CD4-positive, alpha-beta T cell treated with Interleukin-4 for 4 hours (primary cell): ENCODE measurements around the gene CIAO2B.
"Not testable (repeated sequence)": the region's sequence is repeated elsewhere in the genome, so short reads cannot be mapped to it uniquely, and the experiment has no call there.

Experiments used
- DNase-seq: peaks from one replicate; pipeline ENCODE4 v3.0.0-alpha.2; 2020

Gene CIAO2B

DNA sequence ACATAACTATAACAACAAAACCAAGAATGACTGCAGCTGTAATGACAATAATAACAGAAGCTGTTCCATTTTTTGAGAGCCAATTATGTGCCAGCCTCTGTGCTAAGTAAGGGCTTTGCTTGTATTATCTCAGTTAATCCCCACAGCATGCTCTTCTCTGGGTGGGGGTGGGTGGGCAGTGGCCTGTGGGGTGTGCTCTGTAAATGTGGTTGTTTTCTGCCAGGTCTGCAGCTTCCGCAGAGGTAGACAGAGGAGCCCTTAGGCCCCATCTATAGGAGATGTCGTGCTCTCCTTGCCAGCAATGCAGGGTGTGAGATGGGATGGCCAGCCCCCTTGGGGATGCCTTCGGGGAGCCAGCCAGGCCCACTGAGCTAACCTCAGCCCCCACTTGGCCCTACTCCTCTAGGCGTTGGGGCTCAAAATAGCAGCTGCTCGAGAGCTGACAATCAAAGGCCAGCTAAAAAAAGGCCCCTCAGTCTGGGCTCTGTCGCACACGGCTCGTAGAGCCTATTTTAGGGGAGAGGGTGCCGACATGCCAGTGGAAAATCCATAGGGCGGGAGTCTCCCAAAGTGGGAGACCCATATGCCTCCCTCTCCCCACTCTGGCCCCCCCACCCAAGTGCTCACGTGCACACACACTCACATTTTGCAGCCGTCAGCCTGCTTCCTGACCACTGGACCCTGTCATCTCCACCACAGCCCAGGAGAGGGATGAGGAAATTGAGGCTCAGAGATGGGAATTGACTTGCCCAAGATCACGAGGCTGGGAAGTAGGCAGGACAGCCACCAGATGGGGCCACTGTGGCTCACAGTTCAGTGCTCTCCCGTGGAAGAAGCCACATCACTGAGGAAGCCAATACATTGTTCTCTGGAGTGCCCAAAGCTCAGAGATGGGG, 31.3 kb downstream of the CIAO2B start:
- no peak for DNase-seq

DNA sequence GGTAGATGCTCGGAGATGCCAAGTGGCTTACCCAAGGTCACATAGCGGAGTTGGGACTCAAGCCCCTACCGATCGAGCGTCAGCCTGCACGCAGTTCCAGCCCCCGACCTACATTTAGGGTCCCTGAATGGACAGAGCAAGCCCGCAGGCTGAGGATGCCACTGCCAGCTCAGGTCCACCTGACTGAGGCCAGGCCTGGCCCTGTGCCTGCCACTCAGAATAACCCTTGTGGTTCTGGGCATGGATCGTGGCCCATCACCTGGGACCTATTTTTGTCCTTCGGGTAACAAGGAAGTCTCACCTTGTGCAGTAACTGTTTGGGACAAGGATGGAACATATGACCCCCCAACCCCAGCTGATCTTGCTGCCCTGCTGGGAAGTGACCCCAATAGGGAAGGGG, 32.6 kb downstream of the CIAO2B start:
- DNase-seq: no peak

- DNase-seq: no peak
These were observed 33.3 kb downstream of the CIAO2B start for GRCh38 chr16:66900721-66901441.

DNA sequence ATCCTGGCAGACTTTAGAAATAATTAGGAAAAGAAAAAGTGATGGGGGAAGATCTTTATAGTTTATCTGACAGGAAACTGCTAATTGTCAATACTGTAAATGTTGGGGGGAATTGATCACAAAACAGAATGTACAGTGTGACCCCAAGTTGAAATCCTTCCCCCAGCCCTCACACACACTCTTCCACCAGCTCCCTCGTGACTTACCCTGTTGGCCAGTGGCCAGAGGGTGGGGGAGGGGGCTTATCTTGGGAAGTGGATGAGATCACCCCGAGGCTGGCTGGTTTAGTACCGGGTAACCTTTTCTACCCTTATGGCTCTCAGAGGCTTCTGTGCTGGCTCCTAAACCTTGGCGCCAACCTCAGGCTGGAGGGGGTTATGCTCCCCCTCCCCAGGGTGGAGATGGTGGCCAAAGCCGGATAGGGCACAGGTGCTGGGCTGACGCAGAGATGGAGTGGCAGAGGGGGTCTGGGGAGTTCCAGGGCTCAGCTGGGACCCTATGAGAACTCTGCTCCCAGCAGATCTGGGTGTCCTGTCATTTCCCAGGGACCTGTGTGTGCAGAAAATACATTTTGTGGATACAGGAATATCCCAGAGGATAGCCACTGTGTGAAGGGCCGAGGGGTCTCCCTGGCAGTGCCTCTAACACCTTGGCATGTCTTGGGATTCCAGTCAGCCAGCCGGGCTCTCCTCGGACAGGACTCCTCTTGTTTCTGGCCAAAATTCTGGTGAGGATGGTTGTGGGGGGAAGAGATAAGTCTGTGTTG, 34.1 kb downstream of the CIAO2B start:
- no peak for DNase-seq

- DNase-seq: no peak
These were observed 34.8 kb downstream of the CIAO2B start for GRCh38 chr16:66899310-66899944.

- no peak for DNase-seq
These were observed 35.3 kb downstream of the CIAO2B start for GRCh38 chr16:66898933-66899309.

DNA sequence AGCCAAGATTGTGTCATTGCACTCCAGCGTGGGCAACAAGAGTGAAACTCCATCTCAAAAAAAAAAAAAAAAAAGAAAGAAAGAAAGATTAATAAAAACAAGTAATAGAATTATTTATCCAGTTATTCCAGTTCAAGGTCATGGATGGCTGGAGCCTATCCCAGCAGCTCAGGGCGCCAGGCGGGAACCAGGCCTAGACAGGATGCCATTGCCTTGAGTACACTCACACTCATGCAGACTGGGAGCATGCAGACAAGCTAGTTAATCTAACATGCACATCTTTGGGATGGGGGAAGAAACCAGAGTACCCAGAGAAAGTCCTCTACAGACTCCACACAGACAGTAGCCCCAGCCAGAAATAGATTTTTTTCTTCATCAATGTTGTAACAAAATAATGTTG, 36.0 kb downstream of the CIAO2B start:
- no peak for DNase-seq

DNA sequence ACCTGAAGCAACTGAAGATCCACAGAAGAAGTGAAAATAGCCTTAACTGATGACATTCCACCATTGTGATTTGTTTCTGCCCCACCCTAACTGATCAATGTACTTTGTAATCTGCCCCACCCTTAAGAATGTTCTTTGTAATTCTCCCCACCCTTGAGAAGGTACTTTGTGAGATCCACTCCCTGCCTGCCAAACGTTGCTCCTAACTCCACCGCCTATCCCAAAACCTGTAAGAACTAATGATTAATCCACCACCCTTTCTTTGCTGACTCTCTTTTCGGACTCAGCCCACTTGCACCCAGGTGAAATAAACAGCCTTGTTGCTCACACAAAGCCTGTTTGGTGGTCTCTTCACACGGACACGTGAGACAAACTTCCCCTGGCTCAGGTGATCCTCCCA, 37.5 kb downstream of the CIAO2B start:
- not testable (repeated sequence) for DNase-seq

DNA sequence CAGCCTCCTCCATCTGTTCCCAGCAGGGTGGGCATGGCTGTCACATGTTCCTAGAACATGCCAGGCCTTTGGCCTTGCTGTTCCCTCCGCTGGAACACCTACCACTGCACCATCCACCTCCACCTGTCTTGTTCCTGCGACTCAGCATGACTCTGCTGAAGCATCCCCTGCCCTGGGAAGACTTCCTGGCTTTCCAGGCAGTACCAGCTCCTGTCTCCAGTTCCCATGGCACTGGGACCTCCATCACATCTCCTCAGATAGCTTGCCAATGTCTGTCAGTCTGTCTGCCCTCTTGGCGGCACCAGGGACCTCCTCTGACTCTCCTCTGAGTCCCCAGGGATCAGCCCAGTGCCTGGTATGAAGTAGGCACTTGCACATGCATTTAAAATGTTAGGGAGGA, 38.2 kb downstream of the CIAO2B start:
- DNase-seq: no peak

- no peak for DNase-seq
These were observed 38.6 kb downstream of the CIAO2B start for GRCh38 chr16:66895689-66895979.

- DNase-seq: peak; percentile 56
These were observed 39.1 kb downstream of the CIAO2B start for GRCh38 chr16:66894948-66895688.

GRCh38 chr16:66894055-66894454, 40.1 kb downstream of the CIAO2B start:
- no peak for DNase-seq

DNA sequence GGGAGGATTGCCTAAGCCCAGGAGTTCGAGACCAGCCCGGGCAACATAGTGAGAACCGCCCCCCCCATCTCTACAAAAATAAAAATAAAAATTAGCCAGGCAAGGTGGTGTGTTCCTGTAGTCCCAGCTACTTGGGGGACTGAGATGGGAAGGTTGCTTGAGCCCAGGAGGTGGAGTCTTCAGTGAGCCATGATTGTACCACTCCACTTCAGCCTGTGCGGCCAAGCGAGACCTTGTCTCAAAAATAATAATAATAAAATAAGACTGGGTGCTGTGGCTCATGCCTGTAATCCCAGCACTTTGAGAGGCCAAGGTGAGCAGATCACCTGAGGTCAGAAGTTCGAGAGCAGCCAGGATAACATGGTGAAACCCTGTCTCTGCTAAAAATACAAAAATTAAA, 42.4 kb downstream of the CIAO2B start:
- DNase-seq: no peak

DNA sequence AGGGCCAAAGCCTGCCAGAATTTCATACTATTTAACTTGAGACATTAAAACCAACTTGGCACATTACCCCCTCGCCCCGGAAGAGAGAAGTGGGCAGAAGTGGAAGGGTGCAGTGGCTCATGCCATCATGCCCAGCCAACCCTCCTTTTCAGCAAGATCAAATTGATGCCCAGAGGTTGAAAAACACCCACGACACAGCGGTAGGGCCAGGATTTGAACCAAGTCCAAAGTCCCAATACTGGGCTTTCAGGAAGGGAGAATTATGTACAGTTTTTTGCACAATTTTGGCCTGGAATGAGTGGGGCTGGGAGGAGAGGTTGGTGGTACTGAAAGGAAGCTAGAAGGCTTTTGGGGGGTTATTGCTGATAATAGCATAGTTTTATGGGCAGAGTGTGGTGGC, 42.8 kb downstream of the CIAO2B start:
- DNase-seq: no peak

DNA sequence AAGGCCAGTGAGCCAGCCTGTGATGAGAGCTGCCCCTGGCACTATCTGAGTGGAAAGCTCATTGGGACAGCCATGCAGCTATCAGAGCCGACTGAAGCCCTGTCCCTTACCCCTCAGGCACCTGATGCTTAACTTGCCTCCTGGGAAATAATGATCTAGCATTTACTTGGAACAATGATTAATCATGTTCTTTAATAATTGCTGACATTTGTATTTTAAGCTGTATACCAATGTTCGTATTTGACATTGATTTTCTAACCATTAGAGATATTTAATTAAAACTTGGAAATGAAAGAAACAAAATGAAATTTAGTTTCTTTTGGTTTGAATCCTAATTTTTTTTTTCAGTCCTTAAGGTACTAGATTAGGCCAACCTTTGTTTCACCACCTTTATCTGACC, 43.4 kb downstream of the CIAO2B start:
- DNase-seq: no peak

- no peak for DNase-seq
These were observed 44.6 kb downstream of the CIAO2B start for GRCh38 chr16:66889622-66890021.

GRCh38 chr16:66888647-66889615, 45.3 kb downstream of the CIAO2B start:
- no peak for DNase-seq

DNA sequence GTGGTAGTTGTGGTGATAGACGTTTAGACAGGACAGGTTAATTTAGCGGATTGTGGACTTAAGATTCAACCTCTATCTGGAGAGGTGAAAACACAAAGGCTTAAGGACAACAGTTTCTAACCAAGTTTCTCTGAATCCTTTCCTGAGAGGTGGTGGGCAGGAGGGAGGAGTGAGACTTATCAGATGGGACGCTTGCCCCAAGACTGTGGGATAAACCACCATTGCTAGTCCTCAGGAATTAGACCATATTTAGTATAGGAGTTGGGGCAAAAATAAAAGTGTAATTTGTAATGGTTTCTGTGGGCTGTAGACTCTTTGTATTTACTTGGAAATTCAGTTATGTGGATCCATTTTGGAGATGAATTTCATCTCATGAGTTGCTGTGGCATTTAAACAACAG, 47.3 kb downstream of the CIAO2B start:
- no peak for DNase-seq

GRCh38 chr16:66886321-66886720, 47.9 kb downstream of the CIAO2B start:
- no peak for DNase-seq

GRCh38 chr16:66885491-66885890, 48.7 kb downstream of the CIAO2B start:
- DNase-seq: no peak

GRCh38 chr16:66882702-66883101, 51.5 kb downstream of the CIAO2B start:
- DNase-seq: no peak
